ENCODE results near the gene RND1. TPM values are rescaled to one million over a fixed set of nuclear protein-coding genes. Genes with fewer than 3 reads are reported as not detected.

The RND1 gene
- total and polyA plus RNA-seq, 2 of the 8 experiments (the other 6 are each of a cell fraction or from before 2014, with no cell fraction given) = 15.8 to 17.1 TPM

- H4K20me1 ChIP-seq (replicated peaks in 1 of 2; ENCODE audit: control insufficient read depth in 1 of 2, insufficient read depth in 2 of 2, low read length in 2 of 2) = peaks cover 10 to 16% of the 10 kb centered on the region in 2 experiments
- H3K9ac ChIP-seq (replicated peaks in 1 of 4; ENCODE audit: extremely low read depth in 1 of 4, low read depth in 3 of 4, low read length in 3 of 4) = peak overlapping the region in 2 of 4 experiments; percentile 22 to 64; a peak in 3 of 7 replicates
- TF ChIP-seq YY1 (IDR thresholded peaks at IDR 0.05; ENCODE audit: low read depth, low read length) (peak; percentile 37; the same call in 1 of the 2 replicates), CBX8 (IDR thresholded peaks at IDR 0.05; ENCODE audit: borderline replicate concordance, low read depth, low read length) (no peak), ASH2L (IDR thresholded peaks at IDR 0.05; ENCODE audit: low read length) (peak; percentile 56), EGR1 (IDR thresholded peaks at IDR 0.05; ENCODE audit: borderline replicate concordance, low read depth, low read length) (0 out of 2 replicates have a peak, but pooled peaks have one; percentile 35)
Measured at GRCh38 chr12:48866052-48866711, 512 bp upstream of the RND1 start.

More at GRCh38 chr12:48866052-48866711, 512 bp upstream of the RND1 start:
- Histone ChIP-seq H3K79me1 (ENCODE audit: low read depth, low read length) (no peaks in the 10 kb centered on the region; the same call in 1 of the 2 replicates), H3K56ac (replicated peaks; ENCODE audit: insufficient read length, low read depth, low read length) (no peak overlapping the region), H3K18ac (ENCODE audit: extremely low read depth, low read length) (0 out of 2 replicates have a peak overlapping the region, but pooled peaks have one; percentile 72), H2AK5ac (ENCODE audit: low read depth, low read length) (no peak overlapping the region), H3K14ac (ENCODE audit: insufficient read length) (no peak overlapping the region), H4K5ac (ENCODE audit: insufficient read length, low read depth, low read length) (peak overlapping the region; percentile 75), H3K27me3 (replicated peaks in 1 of 4; ENCODE audit: control insufficient read depth in 3 of 4, extremely low read depth in 1 of 4, insufficient read depth in 3 of 4, low read length in 3 of 4) (no peaks in the 10 kb centered on the region), H4K8ac (ENCODE audit: extremely low read depth, insufficient read depth, low read length) (peak overlapping the region; percentile 63; the same call in 1 of the 2 replicates), H3K9me3 (ENCODE audit: insufficient read depth in 2 of 2, low read depth in 1 of 2, low read length in 1 of 2) (no peaks in the 10 kb centered on the region), H3K4me1 (replicated peaks in 1 of 4; ENCODE audit: control insufficient read depth in 3 of 4, insufficient read depth in 4 of 4, low read length in 3 of 4) (peaks cover 7 to 26% (median 18%) of the 10 kb centered on the region in 4 experiments), H2BK5ac (ENCODE audit: low read depth, low read length) (peak overlapping the region; percentile 88), H2BK120ac (replicated peaks; ENCODE audit: low read depth, low read length) (peak overlapping the region; percentile 68), H3K4me2 (ENCODE audit: insufficient read depth in 1 of 2, low read depth in 2 of 2, low read length in 2 of 2) (peak overlapping the region; percentile 65 to 74), H3K23ac (ENCODE audit: insufficient read length) (no peak overlapping the region), H2AFZ (ENCODE audit: low read length) (no peak overlapping the region), H3K4ac (replicated peaks; ENCODE audit: insufficient read length, low read depth, low read length) (no peak overlapping the region), H3K36me3 (ENCODE audit: control insufficient read depth in 2 of 4, insufficient read depth in 4 of 4, low read length in 3 of 4) (peaks cover 9 to 17% (median 12%) of the 10 kb centered on the region in 4 experiments; a peak in 7 of 8 replicates), H3K4me3 (ENCODE audit: extremely low read depth in 1 of 4, insufficient read depth in 2 of 4, low read depth in 3 of 4, low read length in 4 of 4) (peak overlapping the region in 3 of 4 experiments; percentile 18 to 84 (median 23); a peak in 4 of 8 replicates), H3K23me2 (ENCODE audit: low read depth, low read length) (peaks cover 10% of the 10 kb centered on the region), H3K79me2 (ENCODE audit: control insufficient read depth in 1 of 2, insufficient read depth in 2 of 2, low read length in 2 of 2) (peaks cover 3 to 33% of the 10 kb centered on the region in 2 experiments; a peak in 3 of 4 replicates), H2BK15ac (ENCODE audit: low read length) (no peak overlapping the region), H2BK20ac (ENCODE audit: low read length) (0 out of 2 replicates have a peak overlapping the region, but pooled peaks have one; percentile 64), H4K91ac (replicated peaks; ENCODE audit: insufficient read length, low read length) (peak overlapping the region; percentile 69), H3K27ac (ENCODE audit: low read depth, low read length) (peak overlapping the region; percentile 72), H2BK12ac (ENCODE audit: low read depth, low read length) (0 out of 2 replicates have a peak overlapping the region, but pooled peaks have one; percentile 68)
- CTCF ChIA-PET (ENCODE audit: partially characterized antibody) = interaction anchor here (0.9 to 26.4 kb wide), 13 partner anchors 12 to 130 kb away, joined by 3 to 678 read pairs (median 4); partner anchors contain the start of genes DDX23 and FKBP11
- POLR2A ChIA-PET (ENCODE audit: partially characterized antibody) = interaction anchor here (0.6 to 22.9 kb wide), 52 partner anchors 12 to 639 kb away, joined by 3 to 651 read pairs (median 5); partner anchors contain the start of genes ARF3, CACNB3, DDX23 and FKBP11
- DNase-seq (ENCODE audit: low read depth in 1 of 2, low spot score in 2 of 2) (no peak), FAIRE-seq (no peak)
- 69% methylated on average over 6 of the region's 6 CpGs; no CpG with 5 or more reads in 1 of the 2 experiments for WGBS, 2 experiments (ENCODE audit: extremely low coverage in 1 of 2, insufficient coverage in 1 of 2, insufficient read length in 1 of 2, insufficient replicate concordance in 2 of 2, low coverage in 1 of 2, low lambda C conversion rate in 2 of 2, missing lambda C conversion rate in 1 of 2)
